Measurements from ENCODE around the gene ADH1C.

DNA sequence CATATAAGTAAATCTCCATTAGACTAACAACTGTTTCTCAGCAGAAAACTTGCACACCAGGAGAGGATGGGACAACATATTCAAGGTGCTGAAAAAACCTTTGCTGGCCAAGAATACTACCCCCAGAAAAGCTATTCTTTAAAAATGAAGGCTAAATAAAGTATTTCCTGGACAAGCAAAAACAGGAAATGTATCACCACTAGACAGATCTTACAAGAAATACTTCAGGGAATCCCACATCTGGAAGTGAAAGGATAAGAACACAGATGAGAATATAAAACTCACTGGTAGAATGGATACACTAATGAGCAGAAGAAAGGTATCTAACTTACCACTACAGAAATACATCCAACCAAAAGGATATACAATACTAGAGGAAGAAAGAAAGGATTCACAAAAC lies 27.0 kb upstream of the ADH1C start:
- TF ChIP-seq, protein P1, sequence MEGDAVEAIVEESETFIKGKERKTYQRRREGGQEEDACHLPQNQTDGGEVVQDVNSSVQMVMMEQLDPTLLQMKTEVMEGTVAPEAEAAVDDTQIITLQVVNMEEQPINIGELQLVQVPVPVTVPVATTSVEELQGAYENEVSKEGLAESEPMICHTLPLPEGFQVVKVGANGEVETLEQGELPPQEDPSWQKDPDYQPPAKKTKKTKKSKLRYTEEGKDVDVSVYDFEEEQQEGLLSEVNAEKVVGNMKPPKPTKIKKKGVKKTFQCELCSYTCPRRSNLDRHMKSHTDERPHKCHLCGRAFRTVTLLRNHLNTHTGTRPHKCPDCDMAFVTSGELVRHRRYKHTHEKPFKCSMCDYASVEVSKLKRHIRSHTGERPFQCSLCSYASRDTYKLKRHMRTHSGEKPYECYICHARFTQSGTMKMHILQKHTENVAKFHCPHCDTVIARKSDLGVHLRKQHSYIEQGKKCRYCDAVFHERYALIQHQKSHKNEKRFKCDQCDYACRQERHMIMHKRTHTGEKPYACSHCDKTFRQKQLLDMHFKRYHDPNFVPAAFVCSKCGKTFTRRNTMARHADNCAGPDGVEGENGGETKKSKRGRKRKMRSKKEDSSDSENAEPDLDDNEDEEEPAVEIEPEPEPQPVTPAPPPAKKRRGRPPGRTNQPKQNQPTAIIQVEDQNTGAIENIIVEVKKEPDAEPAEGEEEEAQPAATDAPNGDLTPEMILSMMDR (IDR thresholded peaks at IDR 0.05; ENCODE audit: low read depth, low read length) = no peak
- TF ChIP-seq EZH2phosphoT487 (IDR thresholded peaks at IDR 0.05; ENCODE audit: low read depth) = no peak
